Fibroblast of villous mesenchyme (primary cell): ENCODE measurements around the gene ANGPTL8. TPM values are rescaled to one million over a fixed set of nuclear protein-coding genes. Genes with fewer than 3 reads are reported as not detected.

Source experiments
- DNase-seq: peaks from one replicate; pipeline ENCODE4 v3.0.0-alpha.2; 2010; ENCODE audit warnings: low read depth
- H3K4me3 ChIP-seq: 2 replicates; pipeline ENCODE4 v1.5.1; 2011; ENCODE audit warnings: low read depth, mild to moderate bottlenecking, low read length
- CTCF ChIP-seq: IDR thresholded peaks from 2 replicates; pipeline ENCODE4 v1.5.1; 2012; ENCODE audit warnings: low read depth, mild to moderate bottlenecking, low read length; ENCODE audit not compliant: insufficient read depth
- total RNA-seq: library from RNA; depleted of rRNA; stranded (reverse); fragments of >200 nt; gene quantifications from 2 replicates; pipeline ENCODE4 v1.2.3, GENCODE V29; 2012

ANGPTL8 gene
- total RNA-seq, 1 donor, result not detected

DNA sequence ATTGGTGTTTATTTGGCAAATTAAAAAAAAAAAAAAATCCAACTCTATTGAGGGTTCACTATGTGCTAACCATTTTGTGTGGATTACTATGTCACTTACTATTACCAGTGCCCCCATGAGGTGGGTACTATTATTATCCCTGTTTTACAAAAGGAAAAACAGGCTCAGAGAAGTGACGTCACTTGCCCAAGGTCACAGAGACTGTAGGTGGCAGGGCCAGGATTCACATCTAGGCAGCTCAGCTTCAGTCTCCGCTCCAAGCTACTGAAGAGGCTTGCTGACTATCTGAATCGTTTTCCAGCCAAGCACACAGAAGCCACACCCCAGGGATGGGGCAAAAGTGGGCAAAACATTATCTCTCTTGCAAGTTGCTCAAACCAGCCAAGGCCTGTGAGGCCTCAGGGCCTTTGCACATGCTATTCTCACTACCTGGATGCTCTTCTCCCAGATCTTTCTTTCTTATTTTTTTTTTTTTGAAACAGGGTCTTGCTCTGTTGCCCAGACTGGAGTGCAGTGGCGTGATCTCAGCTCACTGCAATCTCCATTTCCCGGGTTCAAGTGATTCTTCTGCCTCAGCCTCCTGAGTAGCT is 4.8 kb upstream of the ANGPTL8 start:
- H3K4me3 ChIP-seq, result no peak overlapping the region
- no peak for DNase-seq
- no peak for TF ChIP-seq CTCF

DNA sequence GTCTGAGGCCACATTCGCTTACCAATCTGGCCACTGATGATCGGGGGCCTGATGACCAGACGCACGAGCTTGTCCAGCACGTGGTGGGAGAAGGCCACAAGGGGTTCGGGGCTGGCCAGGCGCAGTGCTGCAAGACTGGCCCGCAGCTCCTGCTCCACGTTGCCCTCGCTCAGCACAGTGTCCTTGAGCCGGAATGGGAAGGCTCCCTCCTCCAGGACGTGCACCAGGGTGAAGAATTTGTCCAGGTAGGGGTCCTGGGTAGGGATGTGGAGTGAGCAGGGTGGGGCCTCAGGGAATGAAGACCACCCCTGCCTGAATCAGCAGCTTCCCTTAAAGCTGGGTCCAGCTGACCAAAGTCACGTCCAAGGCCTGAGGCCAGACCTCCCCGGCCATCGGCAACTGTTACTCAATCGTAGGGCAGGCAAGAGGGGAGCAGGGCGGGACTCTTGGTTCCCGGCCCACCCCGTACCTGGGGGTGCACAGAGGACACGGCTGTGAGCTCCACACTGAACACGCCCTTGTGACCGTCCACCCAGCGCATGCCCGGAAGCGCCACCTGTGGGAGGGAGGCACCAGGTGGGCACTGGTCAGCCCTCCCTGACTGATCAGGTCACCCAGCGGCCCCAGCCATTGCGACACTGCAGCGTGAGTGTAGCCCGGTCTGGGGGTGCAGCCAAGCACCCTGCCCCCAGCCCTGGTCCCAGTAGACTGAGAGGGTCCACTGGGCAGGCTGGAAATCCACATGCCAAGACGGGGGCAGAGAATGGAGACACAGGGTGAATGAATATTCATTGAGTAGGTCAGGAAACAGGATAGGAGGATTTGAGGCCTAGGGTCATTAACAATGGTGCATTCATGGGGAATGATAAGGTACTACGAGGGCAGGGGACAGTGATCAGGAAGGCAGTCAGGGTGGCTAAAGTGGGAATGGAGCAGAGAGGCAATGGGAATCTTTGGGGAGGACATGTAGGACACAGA is 2.8 kb upstream of the ANGPTL8 start:
- TF ChIP-seq CTCF, result no peak
- no peak overlapping the region for H3K4me3 ChIP-seq
- DNase-seq, result no peak

GRCh38 chr19:11237321-11237720 is 2.1 kb upstream of the ANGPTL8 start:
- no peak for DNase-seq
- no peak for TF ChIP-seq CTCF
- H3K4me3 ChIP-seq, result no peak overlapping the region

GRCh38 chr19:11238041-11238440 is 1.4 kb upstream of the ANGPTL8 start:
- TF ChIP-seq CTCF, result no peak
- H3K4me3 ChIP-seq, result no peak overlapping the region
- DNase-seq, result no peak

- H3K4me3 ChIP-seq, result no peak overlapping the region
- no peak for TF ChIP-seq CTCF
- no peak for DNase-seq
Measured at GRCh38 chr19:11238781-11239376, 540 bp upstream of the ANGPTL8 start.

GRCh38 chr19:11240008-11240444 is 607 bp downstream of the ANGPTL8 start:
- no peak for TF ChIP-seq CTCF
- no peak for DNase-seq
- no peak overlapping the region for H3K4me3 ChIP-seq
